ENCODE results near the gene NEDD4L. TPM values are rescaled to one million over a fixed set of nuclear protein-coding genes. Genes with fewer than 3 reads are reported as not detected.

Gene NEDD4L
- total and polyA plus RNA-seq, 4 donors = 10.2 to 20.3 (median 13.2) TPM

GRCh38 chr18:58161659-58162058 is 117.6 kb downstream of the NEDD4L start:
- H3K36me3 ChIP-seq (ENCODE audit: control insufficient read depth in 4 of 4, insufficient read depth in 3 of 4, low read depth in 1 of 4, low read length in 3 of 4) = no peaks in the 10 kb centered on the region
- 65% methylated on average over 3 of the region's 3 CpGs for WGBS
- H3K4me3 ChIP-seq (ENCODE audit: low read depth in 1 of 3, low read length in 3 of 3) = no peak overlapping the region
- DNase-seq (ENCODE audit: low spot score) = no peak
- no peak overlapping the region for H3K27ac ChIP-seq (ENCODE audit: low read depth in 1 of 2, low read length in 2 of 2)
- H3K4me1 ChIP-seq (ENCODE audit: control insufficient read depth in 4 of 4, insufficient read depth in 4 of 4, low read length in 3 of 4) = peaks cover 0 to 6% (median under 1%) of the 10 kb centered on the region in 4 donors
- TF ChIP-seq SP1 (IDR thresholded peaks at IDR 0.05) (no peak), RAD21 (IDR thresholded peaks at IDR 0.05) (no peak), REST (IDR thresholded peaks at IDR 0.05) (no peak), CTCF (IDR thresholded peaks at IDR 0.05; ENCODE audit: low read depth, low read length, missing input control) (no peak), GABPA (IDR thresholded peaks at IDR 0.05 in 1 of 2, conservative IDR thresholded peaks at IDR 0.05 in 1 of 2) (no peak), HNF4G (IDR thresholded peaks at IDR 0.05) (no peak), FOXA2 (IDR thresholded peaks at IDR 0.05) (no peak), EGR1 (IDR thresholded peaks at IDR 0.05; ENCODE audit: low read depth in 2 of 2) (no peak), HNF4A (conservative IDR thresholded peaks at IDR 0.05) (no peak), RXRA (IDR thresholded peaks at IDR 0.05) (no peak), JUND (IDR thresholded peaks at IDR 0.05) (no peak), ATF3 (IDR thresholded peaks at IDR 0.05) (no peak), NR2F2 (IDR thresholded peaks at IDR 0.05) (no peak), MAX (IDR thresholded peaks at IDR 0.05) (no peak), TAF1 (conservative IDR thresholded peaks at IDR 0.05) (no peak), FOXA1 (IDR thresholded peaks at IDR 0.05) (no peak), YY1 (IDR thresholded peaks at IDR 0.05) (no peak)
- H3K9ac ChIP-seq (ENCODE audit: low read depth in 1 of 2, low read length in 2 of 2) = no peak overlapping the region
- H3K27me3 ChIP-seq (ENCODE audit: control insufficient read depth in 4 of 4, insufficient read depth in 4 of 4, low read length in 3 of 4) = no peaks in the 10 kb centered on the region
- no peaks in the 10 kb centered on the region for H3K9me3 ChIP-seq (ENCODE audit: control insufficient read depth in 4 of 4, low read length in 3 of 4)

- no peak overlapping the region for H3K4me3 ChIP-seq (ENCODE audit: low read depth in 1 of 3, low read length in 3 of 3)
- peaks cover 0 to 4% (median 0%) of the 10 kb centered on the region in 4 donors for H3K4me1 ChIP-seq (ENCODE audit: control insufficient read depth in 4 of 4, insufficient read depth in 4 of 4, low read length in 3 of 4)
- TF ChIP-seq TAF1 (conservative IDR thresholded peaks at IDR 0.05) (no peak), RAD21 (IDR thresholded peaks at IDR 0.05) (no peak), REST (IDR thresholded peaks at IDR 0.05) (no peak), SP1 (IDR thresholded peaks at IDR 0.05) (no peak), ZBTB33 (IDR thresholded peaks at IDR 0.05) (no peak), EGR1 (IDR thresholded peaks at IDR 0.05; ENCODE audit: low read depth in 2 of 2) (no peak), NR2F2 (IDR thresholded peaks at IDR 0.05) (no peak)
- H3K9me3 ChIP-seq (ENCODE audit: control insufficient read depth in 4 of 4, low read length in 3 of 4) = no peaks in the 10 kb centered on the region
- no peak overlapping the region for H3K9ac ChIP-seq (ENCODE audit: low read depth in 1 of 2, low read length in 2 of 2)
- no peak for DNase-seq (ENCODE audit: low spot score)
- no peak overlapping the region for H3K27ac ChIP-seq (ENCODE audit: low read depth in 1 of 2, low read length in 2 of 2)
- H3K27me3 ChIP-seq (ENCODE audit: control insufficient read depth in 4 of 4, insufficient read depth in 4 of 4, low read length in 3 of 4) = no peaks in the 10 kb centered on the region
- H3K36me3 ChIP-seq (ENCODE audit: control insufficient read depth in 4 of 4, insufficient read depth in 3 of 4, low read depth in 1 of 4, low read length in 3 of 4) = no peaks in the 10 kb centered on the region
- WGBS = 82% methylated on average over 6 of the region's 6 CpGs
Observed at GRCh38 chr18:58162127-58162526, 118.1 kb downstream of the NEDD4L start.

All from liver (tissue), 9 donors.